ENCODE data around the gene SHMT2.

The SHMT2 gene

GRCh38 chr12:57219993-57220754 lies 9.3 kb upstream of the SHMT2 start:
- H3K79me1 ChIP-seq (replicated peaks; ENCODE audit: low read length, poor library complexity, severe bottlenecking): no peaks in the 10 kb centered on the region
- no peak overlapping the region for H4K8ac ChIP-seq (ENCODE audit: low read length)
- no peaks in the 10 kb centered on the region for H3K36me3 ChIP-seq (ENCODE audit: control insufficient read depth in 1 of 2, insufficient read depth in 2 of 2, low read depth in 1 of 2, low read length in 2 of 2)
- 4% methylated on average over 13 of the region's 38 CpGs for WGBS
- peaks cover 33 to 92% of the 10 kb centered on the region in 2 experiments for H3K27me3 ChIP-seq (ENCODE audit: control insufficient read depth in 1 of 2, insufficient read depth in 1 of 2, low read length in 2 of 2)
- H2BK12ac ChIP-seq (ENCODE audit: low read length in 2 of 2): no peak overlapping the region
- peaks cover 34% of the 10 kb centered on the region for H3K4me1 ChIP-seq (ENCODE audit: control insufficient read depth, insufficient read depth, low read depth, low read length)
- no peak overlapping the region for H3K18ac ChIP-seq (ENCODE audit: low read depth in 1 of 2, low read length in 2 of 2)
- no peak for DNase-seq
- no peak overlapping the region for H2BK15ac ChIP-seq (ENCODE audit: low read depth, poor library complexity, severe bottlenecking)
- H3K14ac ChIP-seq (ENCODE audit: low read length in 2 of 2): no peak overlapping the region
- H2BK120ac ChIP-seq (ENCODE audit: low read depth, low read length): no peak overlapping the region
- no peak overlapping the region for H3K4ac ChIP-seq (ENCODE audit: low read depth in 1 of 2, low read length in 2 of 2)
- H2AFZ ChIP-seq (ENCODE audit: low read depth, low read length): no peak overlapping the region
- no peaks in the 10 kb centered on the region for H3K9me3 ChIP-seq (ENCODE audit: control insufficient read depth, low read length)
- H2BK5ac ChIP-seq (ENCODE audit: low read depth, low read length, poor library complexity, severe bottlenecking): no peak overlapping the region
- H3K4me2 ChIP-seq (ENCODE audit: low read length, poor library complexity, severe bottlenecking): no peak overlapping the region
- H3K23ac ChIP-seq (ENCODE audit: low read length in 2 of 2): no peak overlapping the region
- no peak overlapping the region for H4K91ac ChIP-seq (ENCODE audit: low read length)
- no peak overlapping the region for H3K4me3 ChIP-seq (ENCODE audit: insufficient read depth in 1 of 2, low read depth in 1 of 2, low read length in 2 of 2)
- H2AK5ac ChIP-seq (ENCODE audit: low read length, severe bottlenecking): no peak overlapping the region
- no peak overlapping the region for H3K27ac ChIP-seq (ENCODE audit: low read length, poor library complexity, severe bottlenecking)
- H3K9ac ChIP-seq (ENCODE audit: low read length): no peak overlapping the region

- Histone ChIP-seq H3K4me1 (ENCODE audit: control insufficient read depth, insufficient read depth, low read depth, low read length) (peaks cover 36% of the 10 kb centered on the region), H2BK120ac (ENCODE audit: low read depth, low read length) (no peak overlapping the region), H3K23ac (ENCODE audit: low read length in 2 of 2) (no peak overlapping the region), H3K79me1 (replicated peaks; ENCODE audit: low read length, poor library complexity, severe bottlenecking) (no peaks in the 10 kb centered on the region), H3K14ac (ENCODE audit: low read length in 2 of 2) (no peak overlapping the region), H2AK5ac (ENCODE audit: low read length, severe bottlenecking) (no peak overlapping the region), H3K36me3 (ENCODE audit: control insufficient read depth in 1 of 2, insufficient read depth in 2 of 2, low read depth in 1 of 2, low read length in 2 of 2) (no peaks in the 10 kb centered on the region), H4K91ac (ENCODE audit: low read length) (no peak overlapping the region), H3K18ac (ENCODE audit: low read depth in 1 of 2, low read length in 2 of 2) (no peak overlapping the region), H2BK12ac (ENCODE audit: low read length in 2 of 2) (no peak overlapping the region), H3K9ac (ENCODE audit: low read length) (no peak overlapping the region), H3K4me2 (ENCODE audit: low read length, poor library complexity, severe bottlenecking) (no peak overlapping the region), H2BK15ac (ENCODE audit: low read depth, poor library complexity, severe bottlenecking) (no peak overlapping the region), H3K4me3 (ENCODE audit: insufficient read depth in 1 of 2, low read depth in 1 of 2, low read length in 2 of 2) (no peak overlapping the region), H3K4ac (ENCODE audit: low read depth in 1 of 2, low read length in 2 of 2) (no peak overlapping the region), H2AFZ (ENCODE audit: low read depth, low read length) (no peak overlapping the region), H3K27ac (ENCODE audit: low read length, poor library complexity, severe bottlenecking) (no peak overlapping the region), H4K8ac (ENCODE audit: low read length) (no peak overlapping the region), H3K9me3 (ENCODE audit: control insufficient read depth, low read length) (no peaks in the 10 kb centered on the region), H3K27me3 (ENCODE audit: control insufficient read depth in 1 of 2, insufficient read depth in 1 of 2, low read length in 2 of 2) (peaks cover 38 to 92% of the 10 kb centered on the region in 2 experiments), H2BK5ac (ENCODE audit: low read depth, low read length, poor library complexity, severe bottlenecking) (no peak overlapping the region)
- DNase-seq: no peak
- whole genome bisulfite sequencing: 35% methylated on average over 1 of the region's 1 CpG
These were observed 8.7 kb upstream of the SHMT2 start for GRCh38 chr12:57220770-57221168.

- no peak for DNase-seq
- no peak overlapping the region for H4K8ac ChIP-seq (ENCODE audit: low read length)
- H3K14ac ChIP-seq (ENCODE audit: low read length in 2 of 2): no peak overlapping the region
- no peak overlapping the region for H2AFZ ChIP-seq (ENCODE audit: low read depth, low read length)
- H3K27me3 ChIP-seq (ENCODE audit: control insufficient read depth in 1 of 2, insufficient read depth in 1 of 2, low read length in 2 of 2): peaks cover 42 to 94% of the 10 kb centered on the region in 2 experiments
- no peak overlapping the region for H2BK15ac ChIP-seq (ENCODE audit: low read depth, poor library complexity, severe bottlenecking)
- H3K4me3 ChIP-seq (ENCODE audit: insufficient read depth in 1 of 2, low read depth in 1 of 2, low read length in 2 of 2): no peak overlapping the region
- no peak overlapping the region for H4K91ac ChIP-seq (ENCODE audit: low read length)
- peaks cover 31% of the 10 kb centered on the region for H3K4me1 ChIP-seq (ENCODE audit: control insufficient read depth, insufficient read depth, low read depth, low read length)
- H2BK120ac ChIP-seq (ENCODE audit: low read depth, low read length): no peak overlapping the region
- no peak overlapping the region for H3K18ac ChIP-seq (ENCODE audit: low read depth in 1 of 2, low read length in 2 of 2)
- 6% methylated on average over 19 of the region's 24 CpGs for WGBS
- no peak overlapping the region for H3K4me2 ChIP-seq (ENCODE audit: low read length, poor library complexity, severe bottlenecking)
- H3K9me3 ChIP-seq (ENCODE audit: control insufficient read depth, low read length): no peaks in the 10 kb centered on the region
- no peak overlapping the region for H3K27ac ChIP-seq (ENCODE audit: low read length, poor library complexity, severe bottlenecking)
- H3K23ac ChIP-seq (ENCODE audit: low read length in 2 of 2): no peak overlapping the region
- no peaks in the 10 kb centered on the region for H3K79me1 ChIP-seq (replicated peaks; ENCODE audit: low read length, poor library complexity, severe bottlenecking)
- no peak overlapping the region for H2BK12ac ChIP-seq (ENCODE audit: low read length in 2 of 2)
- no peak overlapping the region for H2AK5ac ChIP-seq (ENCODE audit: low read length, severe bottlenecking)
- no peaks in the 10 kb centered on the region for H3K36me3 ChIP-seq (ENCODE audit: control insufficient read depth in 1 of 2, insufficient read depth in 2 of 2, low read depth in 1 of 2, low read length in 2 of 2)
- H3K4ac ChIP-seq (ENCODE audit: low read depth in 1 of 2, low read length in 2 of 2): no peak overlapping the region
- H2BK5ac ChIP-seq (ENCODE audit: low read depth, low read length, poor library complexity, severe bottlenecking): peak overlapping the region; percentile 11
- H3K9ac ChIP-seq (ENCODE audit: low read length): no peak overlapping the region
These were observed 8.2 kb upstream of the SHMT2 start for GRCh38 chr12:57221169-57221917.

Data from mesenchymal stem cell (in vitro differentiated cells and primary cell).